ENCODE measurements around the gene COG1.

Gene COG1

DNA sequence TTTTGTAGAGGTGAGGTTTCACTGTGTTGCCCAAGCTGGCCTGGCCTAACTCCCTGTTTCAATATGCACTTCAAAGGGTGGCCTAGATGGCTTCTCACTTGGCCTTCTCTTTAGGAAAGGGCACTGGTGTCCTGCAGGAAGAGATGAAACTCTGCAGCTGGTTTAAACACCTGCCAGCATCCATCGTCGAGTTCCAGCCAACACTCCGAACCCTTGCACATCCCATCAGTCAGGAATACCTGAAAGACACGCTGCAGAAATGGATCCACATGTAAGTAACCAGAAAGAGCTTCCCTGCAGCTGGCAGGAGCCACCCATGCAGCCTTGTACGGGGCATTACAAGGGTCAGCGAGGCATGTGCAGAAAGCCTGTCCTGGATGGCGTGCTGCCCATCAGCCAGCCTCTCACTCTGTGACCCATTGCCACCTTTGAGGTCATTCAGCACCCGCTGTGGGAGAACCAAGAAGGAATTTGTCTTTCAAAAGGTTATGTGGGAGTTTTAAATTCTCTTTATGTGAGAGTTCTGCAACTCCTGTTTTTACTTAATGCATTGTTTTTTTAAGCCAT lies 7.0 kb downstream of the COG1 start:
- no peak for DNase-seq

DNA sequence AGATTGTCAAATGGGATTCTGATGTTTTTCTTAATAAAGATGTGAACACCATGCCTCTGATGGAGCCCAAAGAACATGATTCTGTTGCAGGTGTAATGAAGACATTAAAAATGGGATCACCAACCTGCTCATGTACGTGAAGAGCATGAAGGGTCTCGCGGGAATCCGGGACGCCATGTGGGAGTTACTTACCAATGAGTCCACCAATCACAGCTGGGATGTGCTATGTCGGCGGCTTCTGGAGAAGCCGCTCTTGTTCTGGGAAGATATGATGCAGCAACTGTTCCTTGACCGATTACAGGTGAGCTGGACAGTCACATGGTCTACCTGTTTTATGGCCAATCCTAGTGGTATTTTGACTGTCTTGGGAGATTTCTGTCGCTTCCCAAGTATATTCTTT lies 7.6 kb downstream of the COG1 start:
- no peak for DNase-seq

DNA sequence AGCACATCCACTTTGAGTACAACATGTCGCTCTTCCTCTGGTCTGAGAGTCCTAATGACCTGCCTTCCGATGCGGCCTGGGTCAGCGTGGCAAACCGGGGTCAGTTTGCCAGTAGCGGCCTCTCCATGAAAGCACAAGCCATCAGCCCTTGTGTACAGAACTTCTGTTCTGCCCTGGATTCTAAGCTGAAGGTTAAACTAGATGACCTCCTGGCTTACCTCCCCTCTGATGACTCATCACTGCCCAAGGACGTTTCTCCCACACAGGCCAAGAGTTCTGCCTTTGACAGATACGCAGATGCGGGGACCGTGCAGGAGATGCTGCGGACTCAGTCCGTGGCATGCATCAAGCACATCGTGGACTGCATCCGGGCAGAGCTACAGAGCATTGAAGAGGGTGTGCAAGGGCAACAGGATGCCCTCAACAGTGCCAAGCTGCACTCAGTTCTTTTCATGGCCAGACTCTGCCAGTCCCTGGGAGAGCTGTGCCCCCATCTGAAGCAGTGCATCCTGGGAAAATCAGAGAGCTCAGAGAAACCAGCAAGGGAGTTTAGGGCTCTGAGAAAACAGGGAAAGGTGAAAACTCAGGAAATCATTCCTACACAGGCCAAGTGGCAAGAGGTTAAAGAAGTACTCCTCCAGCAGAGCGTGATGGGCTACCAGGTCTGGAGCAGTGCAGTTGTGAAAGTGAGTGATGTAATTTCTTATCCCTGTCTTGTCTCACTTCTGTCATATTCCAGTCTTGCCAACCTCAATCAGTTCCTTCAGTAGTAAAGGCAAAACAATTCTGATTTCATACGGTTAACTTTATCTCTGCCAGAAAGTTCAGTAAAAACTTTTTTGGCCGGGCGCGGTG lies 8.6 kb downstream of the COG1 start:
- no peak for DNase-seq

DNA sequence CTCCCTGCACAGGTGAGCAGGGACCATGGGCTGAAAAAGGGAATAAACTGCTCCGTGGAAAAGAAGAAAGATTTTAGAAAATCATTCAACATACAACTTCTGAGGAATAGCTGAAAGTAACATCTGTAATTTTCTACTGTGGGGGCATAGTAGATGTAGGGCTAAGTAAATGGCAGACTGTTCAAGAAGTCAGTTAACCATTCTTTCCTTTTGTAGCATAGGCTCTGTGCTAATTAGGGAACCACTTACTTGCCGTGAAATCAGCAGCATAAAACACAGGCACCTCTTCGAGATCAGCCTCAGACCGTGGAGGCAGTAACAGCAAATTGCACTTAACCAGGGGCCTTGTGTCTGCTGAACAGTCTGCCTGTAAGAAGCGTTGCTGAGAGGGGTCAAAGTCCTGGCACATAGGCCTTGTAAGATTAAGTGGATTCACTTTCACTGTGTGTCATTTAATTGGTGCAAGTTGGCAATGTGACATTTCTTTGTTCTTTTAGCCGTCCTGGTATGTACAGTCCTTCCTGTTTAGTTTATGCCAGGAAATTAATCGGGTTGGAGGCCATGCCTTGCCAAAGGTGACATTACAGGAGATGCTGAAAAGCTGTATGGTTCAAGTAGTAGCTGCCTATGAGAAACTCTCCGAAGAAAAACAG lies 10.4 kb downstream of the COG1 start:
- no peak for DNase-seq

DNA sequence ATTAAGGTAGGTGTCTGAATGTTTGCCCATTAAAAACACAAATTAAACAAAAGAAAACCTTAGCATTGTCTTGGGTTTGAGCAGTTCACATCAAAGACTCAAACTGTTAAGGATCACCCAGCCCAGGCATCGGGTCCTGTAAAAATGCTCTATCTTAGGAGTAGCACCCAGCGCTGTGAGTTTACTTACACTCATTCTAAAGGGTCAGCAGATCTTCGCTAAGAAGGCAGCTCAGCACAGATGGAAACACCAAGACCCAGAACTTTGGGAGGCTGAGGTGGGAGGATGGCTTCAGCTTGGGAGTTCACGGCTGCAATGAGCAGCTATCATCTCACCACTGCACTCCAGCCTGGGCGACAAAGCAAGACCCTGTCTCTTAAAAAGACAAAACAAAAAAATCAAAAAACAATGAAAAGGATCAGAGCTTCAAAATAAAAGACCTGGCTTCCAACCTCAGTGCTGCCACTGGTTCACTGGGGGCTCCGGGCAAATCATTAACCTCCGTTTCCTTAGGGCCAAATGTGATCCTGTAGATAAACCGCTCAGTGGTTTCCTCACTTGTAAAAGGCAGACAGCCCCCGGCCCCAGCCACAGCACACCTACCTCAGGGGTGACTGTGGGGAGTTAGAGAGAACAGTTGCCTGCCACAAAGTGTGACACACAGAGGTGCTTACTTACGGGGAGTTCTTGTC lies 11.1 kb downstream of the COG1 start:
- DNase-seq = no peak

- DNase-seq = no peak
These were observed 12.7 kb downstream of the COG1 start for GRCh38 chr17:73205459-73205961.

DNA sequence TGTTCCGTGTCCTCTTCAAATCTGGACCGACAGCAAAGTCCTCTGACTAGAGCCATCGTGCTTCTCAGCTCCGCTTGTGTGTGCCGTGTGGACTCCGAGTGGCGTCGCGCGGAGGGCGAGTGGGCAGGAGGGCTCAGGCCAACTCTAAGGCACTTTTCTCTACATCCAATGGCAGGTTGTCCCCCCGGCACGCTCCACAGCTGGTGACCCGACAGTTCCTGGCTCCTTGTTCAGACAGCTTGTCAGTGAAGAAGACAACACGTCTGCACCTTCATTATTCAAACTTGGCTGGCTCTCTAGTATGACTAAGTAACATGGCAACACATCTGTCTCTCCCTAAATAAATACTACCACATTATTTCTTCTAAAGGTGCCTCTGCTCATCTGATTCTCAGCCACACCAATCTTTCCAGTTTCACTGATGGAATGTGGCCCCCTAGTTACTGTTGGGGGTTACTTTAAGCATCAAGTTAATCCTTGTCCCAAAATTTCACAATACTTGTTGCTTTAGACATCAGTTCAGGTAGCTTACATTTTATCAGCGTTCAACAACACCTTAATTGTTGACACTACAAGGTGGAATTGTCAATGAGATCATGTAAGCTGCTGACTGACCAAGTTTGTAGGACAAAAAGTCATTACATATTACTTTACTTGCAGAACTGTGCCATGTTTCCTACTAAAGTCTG lies 15.4 kb downstream of the COG1 start:
- DNase-seq = no peak

DNA sequence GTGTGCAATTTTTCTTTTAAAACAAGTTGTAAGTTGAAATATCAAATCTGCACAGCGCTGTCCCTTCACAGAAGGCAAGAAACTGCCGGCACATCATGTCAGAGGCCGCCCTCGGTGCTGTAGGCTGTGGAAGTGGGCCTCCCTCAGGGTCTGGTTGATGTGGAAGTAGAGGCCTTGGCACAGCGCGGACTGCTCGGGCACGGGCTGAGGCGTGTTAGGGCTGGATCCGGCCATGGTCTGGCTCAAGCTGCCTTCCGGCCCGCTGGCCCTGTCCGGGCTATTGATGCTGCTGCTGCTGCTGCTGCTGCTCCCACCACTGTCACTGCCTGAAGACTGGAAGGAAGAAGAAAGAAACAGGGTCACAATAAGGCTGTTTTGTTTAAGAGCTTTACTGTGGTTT lies 16.6 kb downstream of the COG1 start:
- no peak for DNase-seq

DNA sequence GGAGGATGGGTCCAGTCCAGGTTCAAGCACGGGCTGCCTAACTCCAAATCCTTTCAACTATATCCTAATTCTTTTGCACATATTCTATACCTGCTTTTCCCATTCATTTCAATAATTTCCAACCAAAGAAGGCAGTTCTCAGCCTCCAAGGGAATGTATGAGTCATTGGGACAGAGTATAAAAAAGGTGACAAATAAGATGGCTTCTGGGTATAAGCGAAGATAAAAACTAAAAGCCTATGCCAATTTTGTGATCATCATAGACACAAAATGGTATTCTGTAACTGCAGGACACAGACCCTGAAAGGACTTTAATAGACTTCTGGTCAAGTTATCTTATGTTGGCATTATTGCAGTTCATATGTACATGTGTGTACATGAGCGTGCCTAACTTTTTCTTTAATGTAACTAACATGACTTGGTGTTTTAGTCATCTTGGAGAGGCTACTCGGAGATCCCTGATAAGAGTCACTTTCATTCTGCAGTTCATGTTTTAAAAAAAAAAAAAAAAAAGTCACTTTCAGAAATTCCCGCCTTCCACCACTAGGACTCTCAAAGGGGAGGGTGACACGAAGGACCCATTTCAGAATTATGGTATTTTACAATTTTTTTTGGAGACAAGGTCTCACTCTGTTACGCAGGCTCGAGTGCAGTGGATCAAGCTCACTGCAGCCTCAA lies 17.3 kb downstream of the COG1 start:
- DNase-seq = no peak

DNA sequence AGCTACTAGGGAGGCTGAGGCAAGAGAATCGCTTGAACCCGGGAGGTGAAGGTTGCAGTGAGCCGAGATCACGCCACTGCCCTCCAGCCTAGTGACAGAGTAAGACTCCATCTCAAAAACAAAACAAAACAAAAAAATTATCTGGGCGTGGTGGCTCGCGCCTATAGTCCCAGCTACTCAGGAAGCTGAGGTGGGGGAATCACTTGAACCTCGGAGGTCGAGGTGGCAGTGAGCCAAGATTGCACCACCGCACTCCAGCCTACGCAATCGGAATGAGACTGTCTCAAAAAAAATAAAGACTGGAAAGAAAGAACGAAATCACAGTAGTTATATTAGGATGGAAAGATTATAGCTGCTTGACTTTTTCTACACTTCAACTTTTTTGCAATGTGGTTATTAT lies 18.9 kb downstream of the COG1 start:
- DNase-seq = peak; percentile 48 to 53

DNA sequence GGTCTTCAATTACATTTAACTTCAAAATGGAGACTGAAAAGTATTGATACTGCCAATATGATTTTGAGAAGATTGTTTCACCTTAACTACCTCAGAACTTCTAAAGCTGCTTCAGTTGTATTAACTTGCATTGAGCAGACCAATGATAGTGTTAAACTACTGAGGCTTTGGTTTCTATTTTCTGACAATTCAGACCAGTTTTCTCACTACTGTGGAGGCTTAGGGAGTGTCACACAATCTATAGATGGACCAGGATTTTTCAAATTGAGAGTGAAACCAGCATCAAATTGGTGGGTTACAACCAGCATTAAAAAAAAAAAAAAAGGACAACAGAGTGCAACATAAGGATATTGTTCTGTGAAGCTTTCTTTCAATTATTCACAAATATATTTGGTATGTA lies 21.2 kb downstream of the COG1 start:
- DNase-seq = no peak

DNA sequence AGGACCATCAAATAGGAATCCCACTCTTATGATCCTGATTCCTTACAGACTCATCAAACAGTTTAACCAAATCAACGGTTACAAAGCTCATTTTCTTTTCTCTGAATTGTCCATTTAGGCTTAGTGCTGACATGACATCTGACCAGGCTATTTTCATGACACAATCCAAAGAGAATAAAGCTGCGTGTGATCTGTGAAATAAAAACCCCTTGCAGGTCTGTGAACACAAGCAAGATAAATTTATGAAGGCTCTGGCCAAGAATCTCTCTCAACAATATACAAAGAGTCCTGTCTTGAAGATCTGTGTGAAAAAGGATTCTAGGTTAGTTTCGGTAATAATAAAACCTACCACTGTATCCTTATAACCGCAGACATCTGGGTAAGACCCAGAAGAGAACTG lies 22.0 kb downstream of the COG1 start:
- DNase-seq = no peak

DNA sequence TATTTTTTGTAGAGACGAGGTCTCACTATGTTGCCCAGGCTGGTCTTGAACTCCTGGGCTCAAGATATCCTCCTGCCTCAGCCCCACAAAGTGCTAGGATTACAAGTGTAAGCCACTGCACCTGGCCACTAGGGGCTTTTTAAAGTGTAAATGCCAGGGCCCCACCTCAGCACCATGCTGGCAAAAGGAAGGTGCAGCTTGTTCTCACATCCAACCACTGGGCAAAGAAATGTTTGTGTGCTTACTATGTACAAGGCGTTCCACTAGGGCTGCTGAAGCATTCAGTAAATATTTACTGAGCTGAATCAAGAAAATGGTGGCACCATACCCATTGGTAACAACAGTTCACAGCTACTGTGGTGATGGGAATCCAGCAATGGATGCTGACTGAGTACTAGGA lies 22.6 kb downstream of the COG1 start:
- DNase-seq = no peak

GRCh38 chr17:73223626-73224230 lies 30.9 kb downstream of the COG1 start:
- no peak for DNase-seq

DNA sequence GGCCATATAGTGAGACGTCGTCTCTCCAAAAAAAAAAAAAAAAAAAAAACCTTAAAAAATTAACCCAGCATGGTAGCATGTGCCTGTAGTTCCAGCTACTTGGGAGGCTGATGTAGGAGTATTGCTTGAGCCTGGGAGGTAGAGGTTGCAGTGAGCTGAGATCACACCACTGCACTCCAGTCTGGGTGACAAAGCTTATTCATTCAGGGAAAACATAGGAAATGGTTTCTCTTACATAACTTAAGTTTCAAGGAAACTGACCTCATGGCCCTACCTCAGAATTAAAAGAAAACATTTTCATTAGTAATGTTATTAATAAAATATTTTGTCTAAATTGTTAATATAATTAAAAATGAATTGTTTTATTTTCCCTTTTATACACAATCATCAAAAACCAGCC lies 31.4 kb downstream of the COG1 start:
- no peak for DNase-seq

- DNase-seq = no peak
These were observed 31.9 kb downstream of the COG1 start for GRCh38 chr17:73224663-73225305.

DNA sequence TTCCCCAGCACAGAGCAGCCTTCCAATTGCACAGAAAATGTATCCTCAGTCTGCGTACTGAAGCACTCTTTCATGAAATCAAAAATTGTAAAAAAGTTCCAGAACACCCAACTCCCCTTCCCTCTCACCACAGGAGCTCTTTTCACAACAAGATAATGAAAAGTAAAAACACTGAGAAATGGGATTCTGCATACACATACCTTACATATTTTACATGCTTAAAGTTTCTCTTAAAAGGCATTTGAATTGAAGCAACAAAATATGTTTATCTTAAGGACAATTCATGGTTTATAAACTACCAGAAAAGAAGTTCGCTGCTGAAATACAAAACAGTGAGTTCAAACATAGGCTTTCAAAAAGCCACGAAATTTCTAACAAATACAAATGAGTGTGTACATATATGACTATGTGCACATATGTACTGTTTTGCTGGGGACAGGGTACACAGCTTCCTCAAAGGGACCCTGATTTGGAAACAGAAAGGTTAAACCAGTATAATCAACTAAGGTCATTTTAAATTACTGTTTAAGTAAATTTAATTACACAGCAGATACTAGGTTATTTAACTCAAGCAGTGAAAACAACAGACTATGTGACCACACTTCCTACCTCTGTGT lies 33.8 kb downstream of the COG1 start:
- DNase-seq = no peak

- DNase-seq = no peak
These were observed 34.5 kb downstream of the COG1 start for GRCh38 chr17:73227379-73227778.

DNA sequence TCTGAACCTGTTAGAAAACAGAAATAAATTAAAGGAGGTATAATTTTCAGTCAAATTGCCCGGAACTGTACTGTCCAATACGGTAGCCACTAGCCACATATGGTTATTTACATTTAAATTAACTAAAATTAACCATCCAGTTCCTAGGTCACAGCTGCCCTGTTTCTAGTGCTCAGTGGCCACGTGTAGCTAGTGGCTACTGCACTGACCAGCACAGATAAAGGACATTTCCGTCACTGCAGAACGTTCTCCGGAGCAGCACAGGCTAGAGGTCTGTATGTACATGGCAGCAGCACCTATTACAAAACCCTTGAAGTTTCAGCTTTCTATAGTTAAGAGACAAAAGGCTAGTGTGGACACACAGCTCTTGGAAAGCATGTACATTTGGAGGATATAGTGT lies 35.1 kb downstream of the COG1 start:
- DNase-seq = no peak

- DNase-seq = peak; percentile 16 to 26
These were observed 35.9 kb downstream of the COG1 start for GRCh38 chr17:73228748-73229236.

- no peak for DNase-seq
These were observed 37.2 kb downstream of the COG1 start for GRCh38 chr17:73230088-73230487.

Measured in activated CD4-positive, alpha-beta T cell treated with anti-CD3 and anti-CD28 coated beads, Interleukin-2, amount 50 U/mL, for 4 hours (primary cell).